NCI-H345 treated with DMSO at 0.1 percent for 48 hours (cell line): ENCODE results near the gene FOXA2.

Source experiments
- DNase-seq: peaks from one replicate; lab custom pipeline; 2025; ENCODE audit not compliant: unreplicated experiment; lab: John Stamatoyannopoulos, UW

The FOXA2 gene

DNA sequence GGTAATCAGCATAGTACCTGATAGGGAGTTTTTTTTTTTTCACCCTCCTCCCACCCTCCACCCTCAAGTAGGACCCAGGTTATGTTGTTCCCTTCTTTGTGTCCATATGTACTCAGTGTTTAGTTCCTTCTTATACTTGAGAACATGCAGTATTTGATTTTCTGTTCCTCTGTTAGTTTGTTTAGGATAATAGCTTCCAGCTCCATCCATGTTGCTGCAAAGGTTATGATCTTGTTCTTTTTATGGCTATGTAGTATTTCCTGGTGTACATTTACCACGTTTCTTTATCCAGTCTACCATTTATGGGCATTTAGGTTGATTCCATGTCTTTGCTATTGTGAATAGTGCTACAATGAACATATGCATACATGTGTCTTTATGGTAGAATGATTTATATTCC lies 41.9 kb downstream of the FOXA2 start:
- DNase-seq, result no peak

DNA sequence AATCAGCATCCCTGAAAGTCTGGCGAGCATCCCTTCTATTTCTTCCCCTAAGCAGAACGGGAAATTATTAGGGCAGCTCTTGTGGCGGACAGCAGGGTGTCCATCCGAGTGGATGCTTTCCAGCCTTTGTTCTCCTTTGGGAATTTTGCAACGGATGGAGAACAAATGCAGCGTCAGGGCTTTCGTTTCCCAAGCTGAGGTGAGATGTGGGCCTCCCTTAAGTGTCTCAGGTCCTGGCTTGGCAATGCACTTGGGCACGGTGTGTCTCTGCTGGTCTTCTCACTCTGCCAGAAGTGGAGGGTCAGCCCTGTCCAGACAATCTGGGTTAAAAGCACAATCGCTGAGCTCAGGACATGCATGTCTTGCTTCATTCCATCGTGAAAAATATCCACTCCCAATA lies 43.5 kb downstream of the FOXA2 start:
- DNase-seq, result no peak

DNA sequence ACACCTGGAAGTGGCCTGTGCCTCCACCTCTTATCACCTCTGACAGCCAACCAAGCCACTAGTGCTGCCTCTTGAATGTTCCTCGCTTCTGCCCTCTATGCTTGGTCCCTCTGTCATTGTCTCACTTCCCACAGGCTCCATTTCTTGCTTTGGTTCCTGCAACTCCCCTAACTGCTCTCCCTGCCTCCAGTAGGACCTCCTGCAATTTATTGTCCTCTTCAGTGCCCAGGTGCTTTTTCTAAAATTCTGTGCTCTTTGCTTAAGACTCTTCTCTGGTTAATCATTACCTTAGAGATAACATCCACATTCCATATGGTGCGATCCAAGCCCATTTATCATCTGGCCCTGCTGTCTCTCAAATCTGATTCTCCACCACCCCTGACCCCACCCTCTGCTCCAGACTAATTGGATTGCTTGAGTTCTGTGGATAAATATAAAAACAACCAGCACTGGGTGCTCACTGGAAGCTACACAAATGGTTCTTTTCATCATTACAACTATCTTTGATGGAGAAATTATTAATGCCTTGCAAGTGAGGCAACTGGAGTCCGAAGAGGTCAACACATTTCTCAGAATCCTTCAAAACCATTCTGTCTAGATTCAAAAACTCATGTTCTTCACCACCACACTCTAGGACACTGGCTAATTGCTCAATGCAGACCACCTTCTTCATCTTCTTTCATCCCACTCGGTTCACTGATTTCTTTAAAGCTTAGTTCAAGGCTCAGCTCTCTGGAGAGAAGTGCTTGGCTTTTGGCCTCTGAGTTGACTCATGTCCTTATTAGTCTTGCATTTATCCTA lies 47.2 kb downstream of the FOXA2 start:
- DNase-seq, result no peak

DNA sequence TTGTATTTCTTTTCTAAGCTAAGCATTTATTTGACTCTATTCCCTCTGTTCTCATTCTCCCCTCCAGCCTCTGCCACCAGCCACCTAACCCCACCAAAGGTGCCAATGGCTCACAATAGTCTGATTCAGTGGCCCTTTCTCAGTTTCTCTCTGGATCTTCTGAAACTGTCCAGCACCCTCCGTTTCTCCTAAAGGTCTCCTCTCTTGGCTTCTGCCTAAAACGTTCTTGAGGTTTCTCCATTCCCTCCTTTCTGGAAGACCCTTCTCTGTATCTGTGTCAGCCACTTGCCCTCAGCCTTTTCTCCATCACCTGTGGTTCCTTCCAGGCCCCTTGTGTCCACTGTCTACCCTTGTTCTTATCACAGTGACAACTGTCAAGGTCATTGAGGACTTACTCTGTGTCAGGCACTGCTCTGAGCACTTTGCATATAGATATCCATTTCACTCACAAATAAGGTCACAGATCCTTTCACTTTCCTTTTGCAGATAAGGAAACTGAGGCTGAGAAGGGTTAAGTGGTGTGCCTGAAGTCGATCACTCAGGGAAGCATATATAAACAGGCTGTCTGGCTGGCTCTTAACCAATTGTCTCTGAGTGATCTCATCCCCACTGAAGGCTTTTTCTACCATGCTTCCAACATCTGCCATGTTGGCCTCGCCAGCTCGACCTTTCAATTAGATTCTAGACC lies 48.1 kb downstream of the FOXA2 start:
- no peak for DNase-seq

DNA sequence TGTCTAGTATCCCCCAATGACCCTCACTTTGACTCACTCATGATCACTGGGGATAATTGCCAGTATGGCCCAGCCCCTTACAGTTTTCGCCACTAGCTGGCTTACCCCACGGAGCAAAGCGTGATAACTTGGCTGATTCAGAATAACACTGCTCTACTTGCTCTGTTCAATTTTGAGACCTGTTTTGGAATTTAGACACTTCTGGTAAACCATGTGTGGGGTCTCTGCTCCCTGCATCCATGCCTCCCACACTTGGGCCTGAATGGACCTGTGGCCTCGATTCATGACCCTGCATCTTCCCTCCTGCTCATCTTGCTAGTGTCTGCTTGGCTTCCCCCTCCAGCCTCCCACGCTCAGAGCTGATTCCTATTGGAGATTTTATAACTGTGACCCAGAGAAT lies 48.9 kb downstream of the FOXA2 start:
- DNase-seq, result no peak

DNA sequence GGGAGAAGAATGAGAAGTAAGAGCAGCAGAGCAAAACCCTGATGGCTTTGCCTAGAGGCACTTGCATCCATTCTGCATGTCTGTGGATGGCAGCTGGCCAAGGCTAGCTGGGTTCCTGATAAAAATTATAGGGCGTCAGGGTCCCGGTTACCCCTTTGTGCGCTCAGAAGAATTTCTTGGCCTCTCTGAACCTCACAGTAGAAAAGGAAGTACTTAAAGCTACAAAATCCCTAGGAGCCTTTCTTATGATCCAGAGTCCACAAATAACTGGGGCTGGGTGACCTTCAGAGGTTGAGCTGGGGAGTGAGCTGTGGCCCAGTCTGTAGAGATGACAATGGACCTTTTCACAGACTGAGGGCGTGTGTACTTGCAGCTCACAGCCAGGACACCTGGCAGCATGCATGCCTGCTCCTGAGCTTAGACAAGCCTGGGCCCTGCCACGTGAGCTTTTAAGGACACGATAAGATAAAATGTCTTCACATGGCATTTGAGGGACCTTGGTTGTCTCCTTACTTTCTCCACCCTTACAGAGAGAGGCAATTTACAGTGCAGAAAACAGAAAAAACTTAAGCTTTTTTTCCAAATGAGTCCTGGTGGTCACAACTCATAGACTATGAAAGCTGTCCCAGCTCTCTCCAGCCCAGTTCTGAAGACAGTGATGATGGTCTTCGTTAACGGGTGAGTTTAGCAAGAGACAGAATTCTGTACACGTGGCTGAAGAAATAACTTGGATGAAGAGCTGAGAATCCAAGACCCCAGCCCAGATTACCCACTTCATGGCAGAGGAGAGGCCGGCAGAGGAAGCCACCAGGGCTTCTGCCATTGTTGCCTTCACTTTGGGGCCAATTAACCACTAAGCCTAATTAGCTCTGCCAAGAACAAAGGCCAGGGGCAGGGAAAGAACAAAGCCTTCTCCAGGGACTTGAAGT lies 50.3 kb downstream of the FOXA2 start:
- no peak for DNase-seq

DNA sequence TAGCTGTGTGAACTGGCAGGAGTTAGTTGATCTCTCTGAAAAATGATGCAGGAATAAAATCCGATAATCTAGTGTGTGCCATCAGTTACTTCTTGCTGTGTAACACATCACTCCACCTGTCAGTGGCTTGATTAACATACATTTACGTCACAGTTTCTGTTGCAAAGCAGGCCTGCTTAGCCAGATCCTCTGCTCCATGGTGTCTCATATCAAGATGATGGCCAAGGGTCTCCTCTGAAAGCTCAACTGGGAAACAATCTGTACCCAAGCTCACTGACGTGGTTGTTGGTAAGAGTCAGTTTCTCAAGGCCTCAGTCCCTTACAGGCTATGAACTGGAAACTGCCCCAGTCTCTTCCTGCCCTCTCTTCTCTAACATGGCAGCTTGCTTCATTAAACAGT lies 51.8 kb downstream of the FOXA2 start:
- no peak for DNase-seq

DNA sequence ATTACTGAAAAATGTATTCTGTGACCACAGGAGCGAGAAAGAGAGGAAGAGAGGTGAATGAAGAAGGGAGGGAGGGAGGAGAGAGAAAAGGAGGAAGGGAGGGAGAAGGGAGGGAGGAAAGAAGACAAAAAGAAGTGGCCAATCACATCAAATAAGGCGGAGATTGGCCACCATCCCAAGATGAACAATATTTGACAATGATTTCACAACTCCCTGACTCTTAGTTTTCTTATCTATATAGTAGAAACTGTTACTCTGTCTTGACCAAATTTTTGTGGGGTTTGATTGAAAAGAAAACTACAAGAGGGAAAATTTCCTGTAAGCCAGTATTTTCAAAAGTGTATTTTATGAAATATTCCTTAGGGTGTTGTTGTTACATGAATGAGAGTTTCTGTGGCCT lies 52.6 kb downstream of the FOXA2 start:
- DNase-seq, result no peak

DNA sequence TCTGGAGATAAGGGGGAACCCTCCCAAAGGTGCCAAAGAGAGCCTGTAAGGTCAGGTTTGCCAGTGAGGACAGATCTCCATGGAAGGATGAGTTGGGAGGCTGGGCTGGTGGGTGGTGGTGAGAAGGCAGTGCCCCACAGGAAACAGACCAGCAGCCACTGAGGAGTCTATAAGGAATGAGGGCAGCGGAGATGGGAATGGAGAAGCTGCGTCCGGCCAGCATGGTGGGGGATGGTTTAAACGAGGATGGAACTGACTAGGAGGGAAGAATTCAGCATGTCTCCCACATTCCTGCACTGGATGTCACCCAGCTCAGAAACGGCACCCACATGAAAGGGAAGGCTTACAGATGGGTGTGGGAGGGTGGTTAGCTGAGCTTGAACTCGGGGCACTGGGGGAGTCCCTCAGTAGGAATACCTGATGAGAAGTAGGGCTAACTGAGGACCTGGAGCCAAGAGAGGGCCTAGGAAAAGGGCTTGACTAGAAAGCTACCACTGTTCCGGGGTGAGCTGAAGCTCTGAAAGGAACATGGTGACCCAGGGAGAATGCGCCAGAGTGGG lies 53.2 kb downstream of the FOXA2 start:
- DNase-seq, result no peak
